LNCAP (cell line): ENCODE measurements around the gene SORCS2.

ENCODE experiments used
- TF ChIP-seq, protein P1 (sequence below): fragments of 450-650 bp; IDR thresholded peaks from 2 replicates; pipeline ENCODE4 v1.5.1; 2017; ENCODE audit warnings: mild to moderate bottlenecking

SORCS2 gene

DNA sequence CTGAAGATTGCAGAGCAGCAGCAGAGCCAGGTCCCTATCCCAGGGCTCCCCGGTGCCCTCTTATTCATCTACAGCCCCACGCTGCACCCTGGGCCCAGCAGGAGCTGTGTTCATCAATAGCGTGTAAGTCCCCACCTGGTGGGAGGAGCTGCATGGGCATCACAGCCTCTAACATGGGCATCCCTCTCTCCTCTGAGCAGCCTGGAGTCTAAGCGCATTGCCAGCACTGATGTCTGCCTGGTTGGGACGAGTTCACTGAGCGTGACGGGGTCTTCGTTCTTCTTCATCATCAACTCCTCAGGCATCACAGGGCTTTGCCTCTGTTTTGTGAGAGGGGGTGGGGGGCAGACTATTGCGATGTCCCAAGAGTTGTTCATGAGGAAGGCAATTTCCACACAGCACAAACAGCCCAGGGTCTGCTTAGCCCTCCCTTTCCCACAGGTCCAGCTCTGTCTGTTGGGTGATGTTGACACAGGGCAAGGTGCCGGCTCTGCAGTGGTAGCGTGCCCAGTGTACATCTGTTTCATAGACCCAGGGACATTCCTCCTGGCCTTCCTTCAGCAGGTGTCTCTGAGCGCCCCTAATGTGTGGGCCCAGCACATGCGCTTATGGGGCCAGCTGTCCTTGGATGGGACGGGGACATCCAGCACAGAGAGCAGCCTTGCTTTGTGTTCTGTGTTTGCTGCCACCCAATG, 85.9 kb downstream of the SORCS2 start:
- TF ChIP-seq, protein P1, sequence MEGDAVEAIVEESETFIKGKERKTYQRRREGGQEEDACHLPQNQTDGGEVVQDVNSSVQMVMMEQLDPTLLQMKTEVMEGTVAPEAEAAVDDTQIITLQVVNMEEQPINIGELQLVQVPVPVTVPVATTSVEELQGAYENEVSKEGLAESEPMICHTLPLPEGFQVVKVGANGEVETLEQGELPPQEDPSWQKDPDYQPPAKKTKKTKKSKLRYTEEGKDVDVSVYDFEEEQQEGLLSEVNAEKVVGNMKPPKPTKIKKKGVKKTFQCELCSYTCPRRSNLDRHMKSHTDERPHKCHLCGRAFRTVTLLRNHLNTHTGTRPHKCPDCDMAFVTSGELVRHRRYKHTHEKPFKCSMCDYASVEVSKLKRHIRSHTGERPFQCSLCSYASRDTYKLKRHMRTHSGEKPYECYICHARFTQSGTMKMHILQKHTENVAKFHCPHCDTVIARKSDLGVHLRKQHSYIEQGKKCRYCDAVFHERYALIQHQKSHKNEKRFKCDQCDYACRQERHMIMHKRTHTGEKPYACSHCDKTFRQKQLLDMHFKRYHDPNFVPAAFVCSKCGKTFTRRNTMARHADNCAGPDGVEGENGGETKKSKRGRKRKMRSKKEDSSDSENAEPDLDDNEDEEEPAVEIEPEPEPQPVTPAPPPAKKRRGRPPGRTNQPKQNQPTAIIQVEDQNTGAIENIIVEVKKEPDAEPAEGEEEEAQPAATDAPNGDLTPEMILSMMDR: no peak

DNA sequence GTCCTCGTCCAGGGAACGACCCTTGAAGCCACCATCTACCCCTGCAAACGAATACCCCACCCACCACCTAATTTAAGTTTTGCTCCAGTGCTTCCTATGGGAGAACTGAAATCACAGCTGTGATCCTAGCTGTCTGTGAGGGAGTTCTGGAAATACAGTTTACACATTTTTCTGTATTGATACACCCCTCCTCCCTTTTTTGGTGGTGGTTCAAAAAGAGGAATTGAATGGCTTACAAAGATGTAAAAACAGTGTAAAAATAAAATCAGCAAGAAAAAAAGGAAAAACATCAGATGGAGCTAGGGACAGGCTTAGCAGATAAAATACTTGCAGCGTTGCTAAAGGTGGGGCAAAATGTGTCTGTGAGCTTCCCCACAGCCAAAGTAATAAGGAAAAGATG, 86.6 kb downstream of the SORCS2 start:
- TF ChIP-seq, protein P1: no peak

DNA sequence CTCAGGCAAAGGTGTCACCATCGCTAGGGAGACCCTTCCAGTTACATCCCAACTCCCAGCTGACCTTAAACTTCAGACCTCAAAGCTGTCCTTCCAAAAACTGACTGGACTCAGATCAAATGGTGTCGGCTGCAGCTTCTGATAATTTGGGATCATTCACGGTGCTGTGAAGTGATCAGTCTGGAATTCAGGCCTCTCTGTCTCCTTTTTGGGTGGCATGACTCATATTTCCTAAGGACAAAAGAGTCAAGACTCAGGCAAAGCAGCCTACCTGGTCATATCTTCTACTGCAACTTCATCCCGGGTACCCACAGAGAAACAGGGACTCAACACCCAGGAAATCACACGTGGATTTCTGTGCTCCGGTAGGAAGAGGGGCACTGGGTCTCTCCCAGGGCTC, 87.6 kb downstream of the SORCS2 start:
- TF ChIP-seq, protein P1: no peak

DNA sequence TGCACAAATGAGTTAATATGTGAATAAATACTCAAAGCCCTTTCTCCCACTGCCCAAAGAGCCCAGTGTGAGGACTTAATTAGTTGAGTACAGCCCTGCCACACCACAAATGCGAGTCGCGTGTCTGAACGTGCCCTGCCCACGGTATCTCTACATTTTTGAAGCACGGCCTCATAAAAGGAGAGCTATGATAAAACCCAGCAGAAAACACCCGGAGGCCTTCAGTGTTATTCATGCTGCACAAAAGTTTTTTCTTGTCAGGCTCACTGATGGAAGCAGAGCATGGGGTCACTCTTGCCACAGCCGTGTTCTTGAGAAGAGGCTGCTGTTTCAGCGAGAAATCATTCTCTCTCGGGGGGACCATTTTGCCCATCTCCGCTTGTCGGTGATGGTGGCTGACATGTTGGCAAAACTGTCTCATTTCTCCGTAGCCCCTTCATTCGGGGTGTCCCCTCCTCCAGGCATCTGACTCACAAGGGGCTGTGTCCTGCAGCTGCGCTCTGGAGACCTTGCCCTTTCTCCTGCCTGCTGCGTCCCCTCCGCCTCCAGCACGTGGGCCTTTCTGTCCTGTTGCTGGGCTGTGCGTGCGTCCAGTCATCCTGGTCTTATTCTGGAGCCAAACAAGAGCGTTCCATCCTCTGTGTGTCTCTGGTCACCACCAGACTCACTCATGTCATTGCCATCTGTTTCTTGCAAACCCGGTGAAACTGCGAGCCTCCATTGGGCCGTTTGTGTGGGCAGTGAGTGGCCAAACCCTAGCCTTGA, 88.8 kb downstream of the SORCS2 start:
- TF ChIP-seq, protein P1: no peak

DNA sequence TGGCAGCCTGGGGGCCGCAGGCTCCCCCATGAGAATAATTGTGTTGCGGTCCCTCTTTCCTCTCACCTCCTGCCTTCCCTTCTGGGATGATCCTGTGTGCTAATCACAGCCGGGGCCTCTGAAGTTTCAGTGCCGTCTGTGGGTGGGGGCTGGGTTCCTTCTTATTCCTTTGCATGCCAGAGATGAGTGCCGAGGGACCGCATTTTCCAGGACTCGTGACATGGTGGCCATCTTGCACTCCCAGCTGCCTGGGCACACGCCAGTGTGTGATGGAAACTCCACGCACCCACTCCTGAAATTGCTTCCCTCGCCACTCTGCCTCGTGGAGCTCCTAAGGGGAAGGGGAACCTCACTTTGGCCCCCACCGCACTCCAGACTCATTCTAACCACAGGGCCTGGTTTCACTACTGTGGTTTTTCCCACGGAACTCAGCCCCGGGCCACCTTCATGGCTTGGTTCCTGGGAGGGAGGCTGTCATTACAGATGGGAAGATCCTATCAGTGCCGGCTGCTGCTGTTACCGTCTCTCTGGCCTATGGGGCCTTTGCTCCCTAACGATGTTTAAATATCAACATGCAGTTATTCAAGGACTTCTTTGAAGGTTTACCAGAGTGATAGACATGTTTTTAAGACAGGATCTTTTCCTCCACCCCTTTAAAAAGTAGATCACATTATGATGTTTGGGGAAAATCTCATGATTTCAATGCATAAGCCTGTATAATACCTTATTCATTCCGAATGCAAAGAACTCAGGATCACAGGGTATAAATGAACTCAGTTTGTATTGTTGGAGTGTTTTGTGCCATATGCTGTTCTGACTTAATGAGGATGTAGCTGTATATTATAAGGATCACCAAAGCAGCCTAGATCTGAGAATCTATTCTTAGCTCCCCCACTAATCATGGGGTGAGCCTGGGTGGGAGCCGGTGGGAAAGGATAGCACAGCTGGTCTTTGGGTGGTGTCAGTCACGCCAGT, 89.6 kb downstream of the SORCS2 start:
- TF ChIP-seq, protein P1: no peak

DNA sequence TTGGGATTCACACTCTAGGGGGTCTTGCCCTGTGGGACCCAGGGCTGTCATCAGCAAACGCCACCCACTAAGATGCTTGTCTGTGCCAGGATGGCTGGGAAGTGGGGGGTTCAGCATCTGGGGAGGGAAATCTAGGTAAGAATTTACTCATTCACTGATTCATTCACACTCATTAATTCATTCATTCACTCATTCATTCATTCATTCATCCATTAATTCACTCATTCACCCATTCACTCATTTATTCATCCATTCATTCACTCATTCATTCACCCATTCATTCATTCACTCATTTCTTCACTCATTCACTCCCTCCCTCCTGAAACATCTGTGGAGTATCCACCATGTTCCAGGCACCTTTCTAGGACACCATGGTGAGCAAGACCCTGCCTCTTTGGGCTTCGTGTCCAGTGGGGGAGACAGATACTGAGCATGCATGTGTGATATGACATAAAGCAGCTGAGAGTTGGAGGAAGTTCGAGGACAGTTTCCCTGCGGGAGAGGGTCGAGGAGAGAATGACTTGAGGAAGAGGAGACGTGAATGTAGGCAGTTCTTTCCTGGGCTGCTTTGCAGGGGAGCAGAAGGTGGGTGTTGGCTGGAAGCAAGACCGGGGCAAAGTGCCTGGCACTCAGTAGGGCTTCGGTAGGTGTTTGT, 90.6 kb downstream of the SORCS2 start:
- TF ChIP-seq, protein P1: no peak
